Measurements from ENCODE around the gene TLR1.
"Not testable (repeated sequence)": the region's sequence is repeated elsewhere in the genome, so short reads cannot be mapped to it uniquely, and the experiment has no call there.

DNA sequence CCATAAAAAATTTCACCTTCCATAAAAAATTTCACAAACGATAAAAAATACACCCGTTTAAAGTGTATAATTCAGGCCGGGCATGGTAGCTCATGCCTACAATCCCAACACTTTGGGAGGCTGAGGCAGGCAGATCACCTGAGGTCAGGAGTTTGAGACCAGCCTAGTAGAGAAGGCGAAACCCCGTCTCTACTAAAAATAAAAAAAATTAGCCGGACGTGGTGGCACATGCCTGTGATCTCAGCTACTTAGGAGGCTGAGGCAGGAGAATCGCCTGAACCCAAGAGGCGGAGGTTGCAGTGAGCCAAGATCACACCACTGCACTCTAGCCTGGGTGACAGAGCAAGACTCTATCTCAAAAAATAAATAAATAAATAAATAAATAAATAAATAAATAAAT, 1.7 kb upstream of the TLR1 start:
- not testable (repeated sequence) for TF ChIP-seq SUZ12, TARDBP, NFRKB, FOXA1 (IDR thresholded peaks at IDR 0.05)
- TF ChIP-seq, protein P1, sequence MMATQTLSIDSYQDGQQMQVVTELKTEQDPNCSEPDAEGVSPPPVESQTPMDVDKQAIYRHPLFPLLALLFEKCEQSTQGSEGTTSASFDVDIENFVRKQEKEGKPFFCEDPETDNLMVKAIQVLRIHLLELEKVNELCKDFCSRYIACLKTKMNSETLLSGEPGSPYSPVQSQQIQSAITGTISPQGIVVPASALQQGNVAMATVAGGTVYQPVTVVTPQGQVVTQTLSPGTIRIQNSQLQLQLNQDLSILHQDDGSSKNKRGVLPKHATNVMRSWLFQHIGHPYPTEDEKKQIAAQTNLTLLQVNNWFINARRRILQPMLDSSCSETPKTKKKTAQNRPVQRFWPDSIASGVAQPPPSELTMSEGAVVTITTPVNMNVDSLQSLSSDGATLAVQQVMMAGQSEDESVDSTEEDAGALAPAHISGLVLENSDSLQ (IDR thresholded peaks at IDR 0.05): not testable (repeated sequence)
